ENCODE results near the gene ST3GAL3.

The ST3GAL3 gene

DNA sequence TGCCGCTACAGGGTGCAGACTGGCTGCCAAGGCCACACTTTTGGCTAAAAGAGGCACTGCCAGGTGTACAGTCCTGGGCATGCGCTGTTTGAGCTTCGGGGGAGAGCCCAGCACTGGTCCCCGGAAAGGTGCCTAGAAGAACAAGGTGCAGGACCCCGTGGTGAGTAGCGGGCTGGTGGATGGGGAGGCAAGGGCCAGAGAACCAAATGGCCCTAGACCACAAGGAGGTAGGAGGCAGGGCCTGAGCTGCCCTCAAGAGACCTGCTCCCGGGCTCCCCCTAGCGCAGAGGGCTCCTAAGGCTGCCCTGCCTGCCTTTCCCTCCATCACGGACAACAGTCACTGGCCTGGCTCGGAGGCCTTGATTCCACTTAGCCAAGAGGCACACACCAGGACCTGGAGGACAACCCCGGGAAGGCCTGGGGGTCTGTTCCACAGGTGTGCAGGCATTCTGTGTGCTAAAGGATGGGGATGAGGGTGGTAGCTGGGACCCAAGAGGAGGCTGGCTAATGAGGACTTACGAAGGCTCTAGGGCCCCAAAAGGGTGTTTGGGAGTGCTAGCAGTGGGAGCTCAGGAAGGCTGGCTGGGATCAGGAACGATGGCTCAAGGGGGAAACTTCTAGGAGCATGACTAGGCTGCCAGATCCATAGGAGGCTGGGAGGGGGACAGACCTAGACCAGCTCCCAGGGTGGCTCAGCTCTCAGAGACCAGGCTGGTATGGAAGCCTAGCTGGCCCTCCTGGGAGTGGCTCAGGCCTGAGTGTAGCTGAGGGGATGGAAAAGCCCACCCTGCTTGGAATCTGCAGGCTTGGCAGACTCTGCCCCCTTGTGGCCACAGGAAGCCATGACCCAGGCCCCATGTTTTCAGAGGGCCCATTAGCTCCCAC is 227.0 kb downstream of the ST3GAL3 start:
- Histone ChIP-seq H3K36me3 (ENCODE audit: control insufficient read depth, insufficient read depth, low read length) (no peaks in the 10 kb centered on the region), H3K27me3 (ENCODE audit: control insufficient read depth, insufficient read depth, low read length) (no peaks in the 10 kb centered on the region), H3K4me3 (ENCODE audit: low read length) (peak overlapping the region; percentile 49), H3K27ac (ENCODE audit: low read depth, low read length) (no peak overlapping the region), H3K9ac (ENCODE audit: low read length) (no peak overlapping the region), H3K4me1 (ENCODE audit: control insufficient read depth, insufficient read depth, low read length) (peaks cover 3% of the 10 kb centered on the region)

DNA sequence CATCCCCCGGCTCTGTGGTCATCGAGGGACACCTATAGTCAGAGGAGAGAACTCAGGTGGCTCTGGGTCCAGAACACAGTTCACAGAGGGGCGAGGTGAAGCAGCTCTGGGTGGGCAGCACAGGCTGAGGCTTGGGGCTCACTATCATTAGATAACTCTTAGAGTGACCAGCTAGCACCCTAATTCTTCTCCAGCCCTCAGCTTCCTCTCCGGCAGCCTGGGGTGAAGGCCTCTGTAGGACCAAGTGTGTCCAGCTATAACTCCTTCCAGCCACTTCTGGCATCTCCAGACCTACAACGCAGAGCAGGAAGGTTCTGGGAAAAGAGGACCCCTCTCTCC is 227.6 kb downstream of the ST3GAL3 start:
- Histone ChIP-seq H3K9ac (ENCODE audit: low read length) (no peak overlapping the region), H3K27ac (ENCODE audit: low read depth, low read length) (no peak overlapping the region), H3K4me3 (ENCODE audit: low read length) (no peak overlapping the region), H3K36me3 (ENCODE audit: control insufficient read depth, insufficient read depth, low read length) (no peaks in the 10 kb centered on the region), H3K4me1 (ENCODE audit: control insufficient read depth, insufficient read depth, low read length) (peaks cover 3% of the 10 kb centered on the region), H3K27me3 (ENCODE audit: control insufficient read depth, insufficient read depth, low read length) (no peaks in the 10 kb centered on the region)

DNA sequence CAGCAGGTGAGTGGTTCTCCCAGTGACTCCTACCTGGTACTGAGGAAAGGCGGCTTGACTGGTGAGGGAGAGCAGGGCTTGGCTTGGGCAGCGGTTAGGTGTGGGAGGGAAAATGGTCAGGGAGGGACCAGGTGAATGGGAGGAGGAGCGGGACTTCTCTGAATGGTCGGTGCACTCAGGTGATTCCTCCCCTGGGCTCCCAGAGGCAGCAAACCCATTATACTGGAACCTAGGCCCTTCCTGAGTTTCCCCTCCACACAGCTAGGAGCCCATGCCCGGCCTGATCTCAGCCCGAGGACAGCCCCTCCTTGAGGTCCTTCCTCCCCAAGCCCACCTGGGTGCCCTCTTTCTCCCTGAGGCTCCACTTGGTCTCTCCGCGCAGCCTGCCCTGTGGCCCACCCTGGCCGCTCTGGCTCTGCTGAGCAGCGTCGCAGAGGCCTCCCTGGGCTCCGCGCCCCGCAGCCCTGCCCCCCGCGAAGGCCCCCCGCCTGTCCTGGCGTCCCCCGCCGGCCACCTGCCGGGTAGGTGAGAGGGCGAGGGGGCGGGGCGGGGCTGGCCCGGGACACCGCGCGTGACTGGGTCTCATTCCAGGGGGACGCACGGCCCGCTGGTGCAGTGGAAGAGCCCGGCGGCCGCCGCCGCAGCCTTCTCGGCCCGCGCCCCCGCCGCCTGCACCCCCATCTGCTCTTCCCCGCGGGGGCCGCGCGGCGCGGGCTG is 228.5 kb downstream of the ST3GAL3 start:
- Histone ChIP-seq H3K36me3 (ENCODE audit: control insufficient read depth, insufficient read depth, low read length) (no peaks in the 10 kb centered on the region), H3K4me3 (ENCODE audit: low read length) (peak overlapping the region; percentile 62), H3K4me1 (ENCODE audit: control insufficient read depth, insufficient read depth, low read length) (peaks cover 3% of the 10 kb centered on the region), H3K27ac (ENCODE audit: low read depth, low read length) (no peak overlapping the region), H3K27me3 (ENCODE audit: control insufficient read depth, insufficient read depth, low read length) (no peaks in the 10 kb centered on the region), H3K9ac (ENCODE audit: low read length) (no peak overlapping the region)

DNA sequence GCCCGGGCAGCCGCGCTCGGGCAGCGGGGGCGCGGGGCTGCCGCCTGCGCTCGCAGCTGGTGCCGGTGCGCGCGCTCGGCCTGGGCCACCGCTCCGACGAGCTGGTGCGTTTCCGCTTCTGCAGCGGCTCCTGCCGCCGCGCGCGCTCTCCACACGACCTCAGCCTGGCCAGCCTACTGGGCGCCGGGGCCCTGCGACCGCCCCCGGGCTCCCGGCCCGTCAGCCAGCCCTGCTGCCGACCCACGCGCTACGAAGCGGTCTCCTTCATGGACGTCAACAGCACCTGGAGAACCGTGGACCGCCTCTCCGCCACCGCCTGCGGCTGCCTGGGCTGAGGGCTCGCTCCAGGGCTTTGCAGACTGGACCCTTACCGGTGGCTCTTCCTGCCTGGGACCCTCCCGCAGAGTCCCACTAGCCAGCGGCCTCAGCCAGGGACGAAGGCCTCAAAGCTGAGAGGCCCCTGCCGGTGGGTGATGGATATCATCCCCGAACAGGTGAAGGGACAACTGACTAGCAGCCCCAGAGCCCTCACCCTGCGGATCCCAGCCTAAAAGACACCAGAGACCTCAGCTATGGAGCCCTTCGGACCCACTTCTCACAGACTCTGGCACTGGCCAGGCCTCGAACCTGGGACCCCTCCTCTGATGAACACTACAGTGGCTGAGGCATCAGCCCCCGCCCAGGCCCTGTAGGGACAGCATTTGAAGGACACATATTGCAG is 229.3 kb downstream of the ST3GAL3 start:
- H3K4me3 ChIP-seq (ENCODE audit: low read length) = peak overlapping the region; percentile 44
- H3K9ac ChIP-seq (ENCODE audit: low read length) = no peak overlapping the region
- peaks cover 3% of the 10 kb centered on the region for H3K4me1 ChIP-seq (ENCODE audit: control insufficient read depth, insufficient read depth, low read length)

DNA sequence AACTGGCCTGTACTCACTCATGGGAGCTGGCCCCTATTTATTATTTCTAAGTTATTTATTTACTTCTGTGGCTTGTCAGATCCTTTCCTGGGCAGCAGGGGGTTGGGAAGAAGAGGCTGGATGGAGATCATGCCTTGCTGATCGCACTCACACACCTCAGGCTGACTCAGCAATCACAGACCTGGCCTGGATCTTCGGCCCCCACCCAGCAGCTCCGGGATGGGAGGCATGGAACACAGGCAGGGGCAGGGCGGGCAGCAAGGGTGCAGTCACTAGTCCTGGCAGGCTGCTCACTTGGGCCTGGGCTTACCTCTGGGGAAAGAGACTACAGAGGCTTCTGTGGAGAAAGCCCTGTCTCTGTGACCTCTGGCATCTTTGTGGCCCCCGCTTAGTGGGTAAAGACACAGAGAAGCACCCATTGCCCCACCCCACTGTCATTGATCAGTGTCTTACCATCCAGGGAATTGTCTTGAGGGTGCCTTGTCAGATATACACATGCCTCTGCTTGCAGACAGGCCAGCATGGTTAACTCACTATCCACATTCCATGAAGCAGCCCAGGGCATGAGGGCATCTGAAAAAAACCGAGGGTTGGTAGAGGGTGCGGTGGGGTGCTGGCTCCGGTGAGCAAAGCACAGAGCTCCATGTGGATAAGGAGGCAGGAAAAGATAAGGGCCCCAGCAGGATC is 230.0 kb downstream of the ST3GAL3 start:
- no peak overlapping the region for H3K4me3 ChIP-seq (ENCODE audit: low read length)
- no peak overlapping the region for H3K27ac ChIP-seq (ENCODE audit: low read depth, low read length)
- peaks cover 3% of the 10 kb centered on the region for H3K4me1 ChIP-seq (ENCODE audit: control insufficient read depth, insufficient read depth, low read length)
- no peak overlapping the region for H3K9ac ChIP-seq (ENCODE audit: low read length)
- no peaks in the 10 kb centered on the region for H3K27me3 ChIP-seq (ENCODE audit: control insufficient read depth, insufficient read depth, low read length)
- H3K36me3 ChIP-seq (ENCODE audit: control insufficient read depth, insufficient read depth, low read length) = no peaks in the 10 kb centered on the region

More for the DNA sequence above, 229.3 kb downstream of the ST3GAL3 start:
- Histone ChIP-seq H3K36me3 (ENCODE audit: control insufficient read depth, insufficient read depth, low read length) (no peaks in the 10 kb centered on the region), H3K27ac (ENCODE audit: low read depth, low read length) (no peak overlapping the region), H3K27me3 (ENCODE audit: control insufficient read depth, insufficient read depth, low read length) (no peaks in the 10 kb centered on the region)

DNA sequence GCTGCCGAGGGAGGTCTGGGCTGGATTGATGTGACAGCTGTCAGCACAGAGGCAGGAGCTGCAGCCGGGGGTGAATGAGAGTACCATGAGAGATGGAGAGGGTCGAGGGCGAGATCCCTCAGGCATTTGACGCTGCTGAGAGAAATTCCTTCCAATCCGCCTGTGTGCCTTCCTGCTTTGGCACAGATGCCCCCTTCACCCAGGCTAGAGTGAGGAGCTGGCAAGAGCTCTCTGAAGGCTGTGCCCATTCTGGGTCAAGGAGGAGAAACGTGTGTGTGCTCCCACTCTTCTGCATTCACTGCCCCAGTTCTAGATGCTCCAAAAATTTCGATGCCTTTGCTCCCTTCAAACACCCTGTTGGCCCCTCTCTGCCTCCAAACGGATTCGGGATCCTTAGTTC is 231.0 kb downstream of the ST3GAL3 start:
- peaks cover 3% of the 10 kb centered on the region for H3K4me1 ChIP-seq (ENCODE audit: control insufficient read depth, insufficient read depth, low read length)
- no peak overlapping the region for H3K27ac ChIP-seq (ENCODE audit: low read depth, low read length)

DNA sequence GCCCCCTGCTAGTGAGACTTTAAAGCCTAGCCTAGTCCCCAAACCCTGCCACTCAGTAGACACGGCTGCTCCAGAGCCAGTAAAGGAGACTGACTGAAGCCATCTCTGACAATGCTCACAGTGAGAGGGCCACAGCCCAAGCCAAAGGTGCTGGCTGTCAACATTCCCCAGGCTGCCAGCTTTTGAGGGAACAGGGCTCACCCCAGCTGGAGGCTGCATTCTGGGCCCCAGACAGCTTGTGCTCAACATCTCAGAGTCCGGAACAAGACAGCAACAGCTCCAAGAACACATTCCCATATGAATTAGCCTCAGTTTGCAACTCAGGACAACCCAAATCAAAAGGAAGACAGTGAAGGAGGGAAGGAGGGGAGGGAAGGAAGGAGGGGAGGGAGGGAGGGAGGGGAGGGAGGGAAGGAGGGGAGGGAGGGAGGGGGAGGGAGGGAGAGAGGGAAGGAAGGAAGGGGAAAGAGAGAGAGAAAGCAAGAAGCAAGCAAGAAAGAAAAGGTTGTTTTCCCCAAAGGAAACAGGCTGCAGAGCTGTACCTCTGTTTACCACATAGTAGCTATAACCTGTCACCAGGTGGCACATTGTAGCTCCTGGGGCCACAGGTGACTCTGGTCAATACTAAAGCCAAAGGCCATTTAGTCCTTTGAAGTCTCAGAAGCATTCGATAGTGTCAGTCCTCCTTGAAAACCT is 231.7 kb downstream of the ST3GAL3 start:
- H3K27ac ChIP-seq (ENCODE audit: low read depth, low read length) = no peak overlapping the region
- H3K9ac ChIP-seq (ENCODE audit: low read length) = no peak overlapping the region

More for the DNA sequence above, 231.0 kb downstream of the ST3GAL3 start:
- Histone ChIP-seq H3K36me3 (ENCODE audit: control insufficient read depth, insufficient read depth, low read length) (peaks cover 4% of the 10 kb centered on the region), H3K27me3 (ENCODE audit: control insufficient read depth, insufficient read depth, low read length) (no peaks in the 10 kb centered on the region), H3K4me3 (ENCODE audit: low read length) (no peak overlapping the region), H3K9ac (ENCODE audit: low read length) (no peak overlapping the region)

DNA sequence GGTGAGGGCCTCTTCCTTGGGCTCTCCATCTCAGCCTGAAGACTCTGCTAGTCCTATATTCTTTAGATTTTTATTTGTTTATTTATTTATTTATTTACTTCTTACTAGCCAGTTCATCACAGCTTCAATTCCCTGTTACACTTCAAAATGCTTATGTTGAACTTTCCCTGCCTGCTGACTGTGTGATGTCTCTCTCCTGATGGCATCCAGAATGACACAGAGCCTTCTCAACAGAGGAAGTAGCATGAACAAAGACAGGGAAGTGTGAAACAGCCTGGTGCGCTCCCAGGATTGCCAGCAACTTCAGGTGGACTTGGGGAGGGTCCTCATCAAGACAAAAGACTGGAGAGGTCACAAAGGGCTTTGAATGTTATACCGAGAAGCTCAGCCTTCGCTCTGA is 235.1 kb downstream of the ST3GAL3 start:
- H3K4me3 ChIP-seq (ENCODE audit: low read length) = no peak overlapping the region
- no peaks in the 10 kb centered on the region for H3K27me3 ChIP-seq (ENCODE audit: control insufficient read depth, insufficient read depth, low read length)
- H3K9ac ChIP-seq (ENCODE audit: low read length) = no peak overlapping the region
- peaks cover 4% of the 10 kb centered on the region for H3K36me3 ChIP-seq (ENCODE audit: control insufficient read depth, insufficient read depth, low read length)
- no peak overlapping the region for H3K27ac ChIP-seq (ENCODE audit: low read depth, low read length)
- peaks cover 11% of the 10 kb centered on the region for H3K4me1 ChIP-seq (ENCODE audit: control insufficient read depth, insufficient read depth, low read length)

More for the DNA sequence above, 231.7 kb downstream of the ST3GAL3 start:
- H3K4me1 ChIP-seq (ENCODE audit: control insufficient read depth, insufficient read depth, low read length) = peaks cover 3% of the 10 kb centered on the region
- no peak overlapping the region for H3K4me3 ChIP-seq (ENCODE audit: low read length)
- no peaks in the 10 kb centered on the region for H3K27me3 ChIP-seq (ENCODE audit: control insufficient read depth, insufficient read depth, low read length)
- H3K36me3 ChIP-seq (ENCODE audit: control insufficient read depth, insufficient read depth, low read length) = peaks cover 4% of the 10 kb centered on the region

DNA sequence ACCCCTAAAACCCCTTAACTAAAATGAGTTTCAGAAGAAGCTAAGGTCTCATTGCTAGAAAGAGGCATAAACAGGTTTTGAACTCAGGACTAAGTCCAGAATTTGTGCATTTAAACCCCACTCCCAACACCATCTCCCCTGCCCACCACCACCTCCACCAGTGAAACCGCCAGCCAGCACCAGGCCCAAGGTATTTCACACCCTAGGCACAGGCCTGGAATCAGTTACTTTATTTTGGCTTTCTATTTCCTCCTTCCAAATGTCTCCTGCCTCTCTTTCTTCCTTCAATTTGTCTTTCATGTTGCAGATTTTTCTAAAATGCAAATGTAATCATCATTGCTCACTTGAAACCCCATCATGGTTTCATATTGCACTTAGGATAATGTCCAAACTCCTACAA is 237.5 kb downstream of the ST3GAL3 start:
- peaks cover 23% of the 10 kb centered on the region for H3K4me1 ChIP-seq (ENCODE audit: control insufficient read depth, insufficient read depth, low read length)
- H3K36me3 ChIP-seq (ENCODE audit: control insufficient read depth, insufficient read depth, low read length) = peaks cover 5% of the 10 kb centered on the region
- H3K27me3 ChIP-seq (ENCODE audit: control insufficient read depth, insufficient read depth, low read length) = no peaks in the 10 kb centered on the region
- H3K27ac ChIP-seq (ENCODE audit: low read depth, low read length) = no peak overlapping the region
- H3K4me3 ChIP-seq (ENCODE audit: low read length) = no peak overlapping the region
- H3K9ac ChIP-seq (ENCODE audit: low read length) = no peak overlapping the region

DNA sequence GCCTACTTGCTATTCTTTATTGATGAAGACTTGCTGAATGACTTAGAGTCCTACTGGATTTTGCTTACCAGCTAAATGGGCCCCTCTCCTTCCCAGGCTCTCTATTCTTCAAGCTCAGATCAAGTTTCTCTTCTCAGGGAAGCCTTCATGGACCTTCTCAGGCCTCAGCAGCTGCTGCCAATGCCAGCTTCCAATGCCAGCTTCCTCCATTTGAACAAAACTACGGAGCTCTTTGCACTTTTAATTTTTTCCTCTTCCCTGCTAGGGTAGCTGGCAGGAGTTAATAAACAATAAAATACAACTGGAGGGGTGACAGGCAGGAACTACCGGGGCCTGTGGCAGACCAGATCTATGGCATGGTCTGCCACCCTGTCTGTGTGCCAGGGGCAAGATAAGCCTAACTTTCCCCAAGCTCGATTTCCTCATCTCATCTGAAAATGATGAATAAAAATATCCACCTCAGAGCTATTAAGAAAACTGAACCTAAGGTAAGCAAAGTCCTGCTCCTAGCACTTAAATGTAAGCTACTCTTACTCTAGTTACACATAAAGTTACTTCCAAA is 238.4 kb downstream of the ST3GAL3 start:
- peak overlapping the region; percentile 100 for H3K4me3 ChIP-seq (ENCODE audit: low read length)
- H3K9ac ChIP-seq (ENCODE audit: low read length) = peak overlapping the region; percentile 80
- peak overlapping the region; percentile 99 for H3K27ac ChIP-seq (ENCODE audit: low read depth, low read length)
- peaks cover 23% of the 10 kb centered on the region for H3K4me1 ChIP-seq (ENCODE audit: control insufficient read depth, insufficient read depth, low read length)
- peaks cover 11% of the 10 kb centered on the region for H3K36me3 ChIP-seq (ENCODE audit: control insufficient read depth, insufficient read depth, low read length)
- no peaks in the 10 kb centered on the region for H3K27me3 ChIP-seq (ENCODE audit: control insufficient read depth, insufficient read depth, low read length)

DNA sequence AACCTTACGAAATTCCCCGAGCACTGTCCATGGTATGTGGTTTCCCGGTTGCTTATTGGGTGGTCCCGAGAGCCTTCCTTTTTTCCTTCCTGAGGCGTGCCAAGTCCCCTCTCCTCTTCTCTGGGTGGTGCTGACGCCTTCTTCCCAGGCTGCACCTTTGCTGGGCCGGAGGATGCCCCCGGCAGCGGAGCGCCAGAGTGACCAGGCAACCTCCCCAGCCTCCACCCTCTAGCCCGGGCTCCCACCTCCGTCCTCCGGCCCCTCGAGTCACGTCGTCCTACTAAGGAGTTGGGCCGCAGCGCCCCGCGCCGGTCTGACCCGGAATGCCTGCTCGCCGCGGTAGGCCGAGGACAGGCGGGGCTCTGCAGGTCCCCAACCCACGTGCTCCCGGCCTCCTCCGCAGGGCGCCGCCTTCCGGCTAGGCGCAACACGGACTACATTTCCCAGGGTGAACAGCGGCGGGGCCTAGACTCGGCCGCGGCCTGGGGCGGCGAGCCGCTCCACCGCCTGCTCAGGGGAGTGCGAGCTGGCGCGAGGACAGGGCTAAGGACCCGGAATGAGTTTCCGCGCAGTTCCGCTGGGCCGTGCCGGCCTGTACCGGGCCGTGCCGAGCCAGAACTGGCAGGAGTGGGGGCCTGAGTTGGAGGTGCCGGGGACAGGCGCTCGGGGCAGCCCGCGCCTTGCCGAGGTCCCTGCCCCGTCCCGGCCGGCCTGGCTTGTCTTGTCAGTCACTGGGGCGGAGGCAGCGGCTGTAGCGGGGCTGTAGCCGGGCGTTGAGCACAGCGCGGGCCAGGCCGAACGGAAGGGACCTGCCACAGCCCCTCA is 239.1 kb downstream of the ST3GAL3 start, which contains the start of gene IPO13:
Gene IPO13, plus strand, starts transcription at position 715 of the 825 bp plus-strand sequence. CDS start 651 bp downstream, outside the sequence.
- H3K27ac ChIP-seq (ENCODE audit: low read depth, low read length) = peak within 1 kb of the TSS; percentile 99
- no peaks in the 10 kb centered on the region for H3K27me3 ChIP-seq (ENCODE audit: control insufficient read depth, insufficient read depth, low read length)
- peak within 1 kb of the TSS; percentile 94 for H3K9ac ChIP-seq (ENCODE audit: low read length)
- H3K4me3 ChIP-seq (ENCODE audit: low read length) = peak within 1 kb of the TSS; percentile 100
- H3K36me3 ChIP-seq (ENCODE audit: control insufficient read depth, insufficient read depth, low read length) = peaks cover 11% of the 10 kb centered on the region
- peaks cover 23% of the 10 kb centered on the region for H3K4me1 ChIP-seq (ENCODE audit: control insufficient read depth, insufficient read depth, low read length)

All from rectal smooth muscle tissue (tissue), 1 donor.